GM12865 (cell line): ENCODE data around the gene LIG1.
A peak's percentile ranks its signal among the peaks of the same experiment; 100 is the strongest.

Experiments used
- DNase-seq: peaks from one replicate; pipeline ENCODE4 v3.0.0; 2010; ENCODE audit warnings: low read depth
- H3K4me3 ChIP-seq: 2 replicates; pipeline ENCODE4 v1.5.1; 2011; ENCODE audit warnings: mild to moderate bottlenecking, low read depth, low read length, control low read depth
- CTCF ChIP-seq: IDR thresholded peaks from 2 replicates; pipeline ENCODE4 v1.5.1; 2011; ENCODE audit warnings: low read length, control low read depth, low read depth, inconsistent platforms; ENCODE audit not compliant: insufficient read depth; ENCODE audit errors: missing control alignments

Gene LIG1

GRCh38 chr19:48148576-48148975 is 21.6 kb downstream of the LIG1 start:
- TF ChIP-seq CTCF = no peak
- no peak for DNase-seq
- no peak overlapping the region for H3K4me3 ChIP-seq

GRCh38 chr19:48147597-48148175 is 22.5 kb downstream of the LIG1 start:
- H3K4me3 ChIP-seq = no peak overlapping the region
- TF ChIP-seq CTCF = no peak
- DNase-seq = no peak

- TF ChIP-seq CTCF = no peak
- H3K4me3 ChIP-seq = no peak overlapping the region
- DNase-seq = no peak
Measured at GRCh38 chr19:48139053-48139452, 31.1 kb downstream of the LIG1 start.

- no peak for TF ChIP-seq CTCF
- DNase-seq = no peak
- H3K4me3 ChIP-seq = no peak overlapping the region
Measured at GRCh38 chr19:48137411-48137810, 32.7 kb downstream of the LIG1 start.

GRCh38 chr19:48136547-48136946 is 33.6 kb downstream of the LIG1 start:
- TF ChIP-seq CTCF = no peak
- H3K4me3 ChIP-seq = no peak overlapping the region
- DNase-seq = no peak

- no peak for TF ChIP-seq CTCF
- no peak overlapping the region for H3K4me3 ChIP-seq
- DNase-seq = peak; percentile 13
Measured at GRCh38 chr19:48135411-48135810, 34.7 kb downstream of the LIG1 start.

- no peak for TF ChIP-seq CTCF
- DNase-seq = no peak
- no peak overlapping the region for H3K4me3 ChIP-seq
Measured at GRCh38 chr19:48133094-48133493, 37.0 kb downstream of the LIG1 start.
